Measurements from ENCODE around the gene DDX23.
A peak's percentile ranks its signal among the peaks of the same experiment; 100 is the strongest.
"Not testable (repeated sequence)": the region's sequence is repeated elsewhere in the genome, so short reads cannot be mapped to it uniquely, and the experiment has no call there.

Gene DDX23

GRCh38 chr12:48858043-48858442 lies 6.1 kb upstream of the DDX23 start:
- no peak for DNase-seq (ENCODE audit: extremely low spot score)
- ChIA-PET POLR2A (interaction anchor here (0.5 to 2.4 kb wide), 3 partner anchors 8 to 144 kb away, joined by 4 to 19 read pairs (median 12); partner anchors contain the start of gene RND1), CTCF (interaction anchor here (0.7 to 11.3 kb wide), 6 partner anchors 9 to 130 kb away, joined by 3 to 313 read pairs (median 6); partner anchors contain the start of gene FKBP11)
- TF ChIP-seq CTCF (IDR thresholded peaks at IDR 0.05; ENCODE audit: control extremely low read depth, extremely low read depth, low read depth, missing control alignments): no peak

GRCh38 chr12:48857278-48857994 lies 5.5 kb upstream of the DDX23 start:
- ChIA-PET CTCF (interaction anchor here (0.7 to 11.3 kb wide), 8 partner anchors 9 to 131 kb away, joined by 3 to 313 read pairs (median 5); partner anchors contain the start of gene FKBP11), POLR2A (interaction anchor here (0.6 to 2.4 kb wide), 2 partner anchors 8 to 658 kb away, joined by 3 to 19 read pairs; partner anchors contain the start of gene RND1)
- DNase-seq (ENCODE audit: extremely low spot score): peak; percentile 43
- no peak for TF ChIP-seq CTCF (IDR thresholded peaks at IDR 0.05; ENCODE audit: control extremely low read depth, extremely low read depth, low read depth, missing control alignments)

- no peak for TF ChIP-seq CTCF (IDR thresholded peaks at IDR 0.05; ENCODE audit: control extremely low read depth, extremely low read depth, low read depth, missing control alignments)
- POLR2A ChIA-PET: interaction anchor here (2.4 kb wide), 1 partner anchor 9 kb away, joined by 19 read pairs; the partner anchor contains the start of gene RND1
- no peak for DNase-seq (ENCODE audit: extremely low spot score)
- CTCF ChIA-PET: interaction anchor here (0.7 to 11.3 kb wide), 9 partner anchors 10 to 131 kb away, joined by 3 to 313 read pairs (median 6); partner anchors contain the start of gene FKBP11
Observed at GRCh38 chr12:48856379-48856778, 4.4 kb upstream of the DDX23 start.

GRCh38 chr12:48854932-48855331 lies 3.0 kb upstream of the DDX23 start:
- POLR2A ChIA-PET; DNase-seq (ENCODE audit: extremely low spot score): not testable (repeated sequence)
- CTCF ChIA-PET: interaction anchor here (0.9 to 11.3 kb wide), 10 partner anchors 11 to 145 kb away, joined by 3 to 313 read pairs (median 35); partner anchors contain the start of genes RND1 and WNT1

GRCh38 chr12:48854488-48854887 lies 2.5 kb upstream of the DDX23 start:
- no peak for TF ChIP-seq CTCF (IDR thresholded peaks at IDR 0.05; ENCODE audit: control extremely low read depth, extremely low read depth, low read depth, missing control alignments)
- POLR2A ChIA-PET: no interaction called here
- CTCF ChIA-PET: interaction anchor here (0.9 to 11.3 kb wide), 24 partner anchors 11 to 183 kb away, joined by 3 to 313 read pairs (median 13); partner anchors contain the start of genes ARF3, RND1 and WNT1
- DNase-seq (ENCODE audit: extremely low spot score): no peak

- ChIA-PET POLR2A (interaction anchor here (1.1 to 2.5 kb wide), 2 partner anchors 12 to 86 kb away, joined by 3 to 32 read pairs; partner anchors contain the start of gene RND1), CTCF (interaction anchor here (0.8 to 11.3 kb wide), 54 partner anchors 13 to 390 kb away, joined by 3 to 313 read pairs (median 9); partner anchors contain the start of genes ARF3, FKBP11, RND1 and WNT1)
- peak; percentile 85 for TF ChIP-seq CTCF (IDR thresholded peaks at IDR 0.05; ENCODE audit: control extremely low read depth, extremely low read depth, low read depth, missing control alignments)
- DNase-seq (ENCODE audit: extremely low spot score): peak; percentile 82
Observed at GRCh38 chr12:48852734-48853688, 1.0 kb upstream of the DDX23 start.

GRCh38 chr12:48842021-48842420 lies 9.9 kb downstream of the DDX23 start:
- CTCF ChIA-PET: interaction anchor here (3.9 kb wide), 1 partner anchor 11 kb away, joined by 17 read pairs; the partner anchor contains the start of gene DDX23
- DNase-seq (ENCODE audit: extremely low spot score); POLR2A ChIA-PET: not testable (repeated sequence)

Measured in GM10248 (cell line).